22Rv1 (cell line): ENCODE measurements around the gene RAB3IL1.

Experiments
- CTCF ChIP-seq: fragments of 450-650 bp; IDR thresholded peaks from 2 replicates; pipeline ENCODE4 v1.5.1; 2017; ENCODE audit warnings: mild to moderate bottlenecking
- ZFX ChIP-seq: fragments of 450-650 bp; IDR thresholded peaks from 2 replicates; pipeline ENCODE4 v1.6.1; 2017; ENCODE audit warnings: antibody characterized with exemption, borderline replicate concordance

DNA sequence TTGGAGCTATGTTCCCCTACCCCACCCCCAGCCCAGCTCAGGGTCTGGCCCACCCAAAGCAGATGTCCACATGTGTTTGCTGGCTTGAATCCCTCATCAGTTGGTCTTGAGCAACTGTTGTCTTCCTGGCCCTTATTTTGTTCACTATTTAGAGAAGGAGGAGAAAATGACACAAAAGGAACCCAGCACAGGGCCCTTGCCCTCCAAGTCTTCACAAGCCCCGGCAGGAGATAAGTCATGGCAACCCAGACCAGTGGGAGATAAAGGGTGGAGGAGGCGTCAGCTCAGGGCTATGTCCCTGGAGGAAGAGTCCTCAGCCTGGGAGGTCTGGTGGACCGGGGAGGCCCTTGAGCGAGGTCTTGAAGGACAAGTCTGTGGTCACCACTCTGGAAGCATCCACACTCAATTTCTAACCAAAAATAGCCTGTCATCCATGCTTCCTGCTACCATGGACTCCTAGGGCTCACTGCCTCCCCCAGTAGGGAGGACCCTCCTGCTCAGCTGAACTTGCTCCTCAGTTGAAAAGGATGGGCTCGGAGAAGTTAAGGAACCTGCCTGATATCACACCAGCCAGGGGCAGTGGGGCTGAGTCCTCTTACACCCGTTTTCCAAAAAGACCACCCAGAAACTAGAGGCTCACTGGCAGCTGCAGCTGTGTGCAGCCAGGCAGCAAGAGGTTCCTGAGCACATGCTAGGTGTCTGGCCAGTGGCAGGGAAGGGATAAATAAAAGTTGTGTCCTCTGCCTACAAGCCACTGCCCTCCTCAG lies 1.8 kb upstream of the RAB3IL1 start:
- TF ChIP-seq CTCF, result no peak
- no peak for TF ChIP-seq ZFX
